Measurements from ENCODE around the gene HMGCS2. TPM values are rescaled to one million over a fixed set of nuclear protein-coding genes. Genes with fewer than 3 reads are reported as not detected.

Gene HMGCS2
- total RNA-seq, result not detected

DNA sequence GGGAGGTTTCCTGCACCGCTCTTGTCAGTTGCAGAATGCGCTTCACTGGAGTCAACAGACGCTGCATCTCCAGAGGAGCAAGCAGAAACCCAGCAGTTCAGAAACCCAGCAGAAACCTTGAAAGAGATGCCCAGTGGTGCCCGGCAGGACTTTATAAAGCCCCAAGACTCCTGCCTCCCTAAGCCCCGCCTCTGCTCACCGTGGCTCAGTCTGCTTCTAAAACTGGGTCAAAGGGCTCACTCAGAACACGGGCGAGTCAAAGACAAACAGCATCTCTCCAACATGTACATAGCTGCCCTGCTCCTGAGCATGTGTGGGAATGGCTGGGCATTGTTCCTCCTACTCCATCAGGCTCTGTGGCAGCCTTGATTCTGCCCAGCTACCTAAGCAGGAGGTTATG, at the start of gene HMGCS2:
Gene HMGCS2, minus strand, starts transcription at position 128 of the 400 bp plus-strand sequence. Its CDS starts 61 bp downstream, at position 67.
- H3K4me3 Mint-ChIP-seq, result no peak within 1 kb of the TSS
- H3K27me3 Mint-ChIP-seq (ENCODE audit: low read depth), result peaks cover 18% of the 10 kb centered on the region
- no peaks in the 10 kb centered on the region for H3K9me3 Mint-ChIP-seq
- H3K4me1 Mint-ChIP-seq (ENCODE audit: low read depth), result no peaks in the 10 kb centered on the region
- no peak within 1 kb of the TSS for H3K27ac Mint-ChIP-seq
- ATAC-seq (replicated peaks in 1 of 2), result no peak
- no peaks in the 10 kb centered on the region for H3K36me3 Mint-ChIP-seq (ENCODE audit: insufficient read depth in 2 of 2)
- DNase-seq, result no peak

DNA sequence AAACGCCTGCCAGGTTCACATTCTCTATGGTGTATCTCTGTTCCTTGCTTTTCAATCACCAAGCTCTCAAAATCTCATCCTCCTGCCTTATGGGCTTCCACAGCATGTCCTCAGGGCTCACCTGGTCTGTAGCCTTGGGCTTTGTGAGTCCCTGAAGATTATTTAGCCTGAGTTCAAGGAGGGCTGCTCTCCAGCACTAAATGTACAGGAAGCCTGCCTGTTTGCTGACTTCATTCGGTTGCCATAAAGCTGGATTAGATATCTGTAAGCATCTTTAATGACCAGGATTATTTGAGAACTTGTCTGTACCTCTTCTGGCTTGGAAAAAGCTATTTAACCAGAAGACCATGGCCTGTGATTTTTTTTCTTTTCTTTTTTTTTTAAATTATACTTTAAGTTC, 49.5 kb upstream of the HMGCS2 start:
- H3K27ac Mint-ChIP-seq, result no peak overlapping the region
- no peak for DNase-seq
- no peaks in the 10 kb centered on the region for H3K4me1 Mint-ChIP-seq (ENCODE audit: low read depth)
- no peak overlapping the region for H3K4me3 Mint-ChIP-seq
- H3K27me3 Mint-ChIP-seq (ENCODE audit: low read depth), result peaks cover 12% of the 10 kb centered on the region
- ATAC-seq (replicated peaks in 1 of 2), result no peak
- H3K9me3 Mint-ChIP-seq, result no peaks in the 10 kb centered on the region
- H3K36me3 Mint-ChIP-seq (ENCODE audit: insufficient read depth in 2 of 2), result no peaks in the 10 kb centered on the region

DNA sequence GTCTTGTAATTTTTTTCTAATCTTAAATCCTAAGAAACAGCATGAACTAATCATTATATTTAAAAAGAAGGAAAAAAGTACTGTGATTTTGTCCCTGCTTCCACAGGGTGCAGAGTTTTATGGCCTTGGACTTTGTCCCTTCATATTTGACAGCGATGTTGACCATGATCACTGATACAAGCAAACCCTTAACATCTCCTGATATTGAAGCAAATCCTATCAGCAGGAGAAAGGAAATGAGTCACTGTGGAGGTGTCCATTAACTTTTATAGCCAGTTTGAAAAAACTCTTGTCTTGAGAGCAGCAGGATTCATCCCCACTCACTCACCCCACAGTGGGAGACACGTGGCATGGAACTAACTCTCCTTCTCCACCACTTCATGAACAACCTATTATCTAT, 47.7 kb upstream of the HMGCS2 start:
- ATAC-seq (replicated peaks in 1 of 2) (no peak), DNase-seq (no peak)
- Mint-ChIP-seq H3K36me3 (ENCODE audit: insufficient read depth in 2 of 2) (no peaks in the 10 kb centered on the region), H3K9me3 (no peaks in the 10 kb centered on the region), H3K4me1 (ENCODE audit: low read depth) (no peaks in the 10 kb centered on the region), H3K4me3 (no peak overlapping the region), H3K27me3 (ENCODE audit: low read depth) (peaks cover 9% of the 10 kb centered on the region), H3K27ac (no peak overlapping the region)

DNA sequence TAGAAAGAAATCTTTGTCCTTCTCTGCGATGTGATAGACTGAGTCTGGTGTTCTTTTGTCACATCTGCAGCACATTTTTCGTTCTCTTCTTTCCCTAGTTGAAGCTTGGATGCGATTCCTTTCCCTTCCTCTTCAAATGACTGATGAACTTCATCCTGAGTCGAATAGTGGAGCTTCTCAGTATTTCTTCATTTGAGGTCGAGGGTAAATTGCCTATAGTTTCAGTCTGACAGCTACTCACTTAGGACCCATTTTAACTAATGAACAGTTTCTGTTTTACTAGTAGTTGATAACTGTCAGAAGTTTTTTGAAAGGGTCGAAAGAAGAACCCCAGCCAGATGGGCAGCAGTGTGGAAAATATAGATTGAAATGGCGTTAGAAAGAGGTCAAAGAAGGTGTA, 47.2 kb upstream of the HMGCS2 start:
- Mint-ChIP-seq H3K4me3 (no peak overlapping the region), H3K4me1 (ENCODE audit: low read depth) (no peaks in the 10 kb centered on the region), H3K27ac (no peak overlapping the region), H3K27me3 (ENCODE audit: low read depth) (peaks cover 14% of the 10 kb centered on the region), H3K9me3 (no peaks in the 10 kb centered on the region), H3K36me3 (ENCODE audit: insufficient read depth in 2 of 2) (no peaks in the 10 kb centered on the region)
- ATAC-seq (replicated peaks in 1 of 2) (no peak), DNase-seq (no peak)

DNA sequence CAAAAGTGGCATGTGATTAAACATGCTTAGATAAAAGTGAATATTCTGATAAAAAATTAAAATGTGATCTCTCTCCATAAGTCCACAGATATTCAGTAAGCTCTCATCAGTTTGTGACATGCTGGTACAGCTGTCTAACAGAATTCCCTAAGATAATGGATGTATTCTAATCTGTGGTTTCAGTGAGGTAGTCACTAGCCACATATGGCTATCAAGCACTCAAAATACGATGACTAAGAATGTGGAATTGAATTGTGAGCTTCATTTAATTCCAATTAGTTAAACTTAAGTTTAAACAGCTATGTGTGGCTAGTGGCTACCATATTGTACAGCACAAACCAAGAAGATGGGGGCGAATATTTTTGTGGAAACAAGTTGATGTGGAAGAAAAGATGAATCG, 46.7 kb upstream of the HMGCS2 start:
- H3K27ac Mint-ChIP-seq, result no peak overlapping the region
- peaks cover 15% of the 10 kb centered on the region for H3K27me3 Mint-ChIP-seq (ENCODE audit: low read depth)
- no peak overlapping the region for H3K4me3 Mint-ChIP-seq
- no peaks in the 10 kb centered on the region for H3K36me3 Mint-ChIP-seq (ENCODE audit: insufficient read depth in 2 of 2)
- no peaks in the 10 kb centered on the region for H3K4me1 Mint-ChIP-seq (ENCODE audit: low read depth)
- no peaks in the 10 kb centered on the region for H3K9me3 Mint-ChIP-seq
- no peak for ATAC-seq (replicated peaks in 1 of 2)
- DNase-seq, result no peak

DNA sequence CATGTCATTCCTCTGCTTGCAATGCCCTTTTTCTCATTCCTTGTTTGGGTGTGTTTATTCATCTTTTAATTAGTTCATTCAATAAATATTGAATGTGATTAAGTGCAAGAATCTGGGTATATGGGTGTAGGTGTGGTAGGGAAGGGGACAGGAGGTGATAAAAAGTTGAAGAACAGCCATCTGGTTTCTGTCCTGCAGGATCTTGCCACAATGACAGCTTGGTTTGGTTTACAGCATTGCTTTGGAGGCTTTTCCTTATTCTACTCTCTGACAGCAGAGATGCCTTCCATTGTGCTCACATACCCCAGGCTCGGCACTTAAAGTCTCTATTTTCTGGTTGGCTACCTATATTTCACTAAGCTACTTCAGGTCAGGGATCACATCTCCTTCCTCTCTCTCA, 45.6 kb upstream of the HMGCS2 start:
- Mint-ChIP-seq H3K4me3 (no peak overlapping the region), H3K36me3 (ENCODE audit: insufficient read depth in 2 of 2) (no peaks in the 10 kb centered on the region), H3K27ac (no peak overlapping the region), H3K9me3 (no peaks in the 10 kb centered on the region), H3K27me3 (ENCODE audit: low read depth) (peaks cover 15% of the 10 kb centered on the region), H3K4me1 (ENCODE audit: low read depth) (peaks cover 2% of the 10 kb centered on the region)
- DNase-seq (no peak), ATAC-seq (replicated peaks in 1 of 2) (no peak)

DNA sequence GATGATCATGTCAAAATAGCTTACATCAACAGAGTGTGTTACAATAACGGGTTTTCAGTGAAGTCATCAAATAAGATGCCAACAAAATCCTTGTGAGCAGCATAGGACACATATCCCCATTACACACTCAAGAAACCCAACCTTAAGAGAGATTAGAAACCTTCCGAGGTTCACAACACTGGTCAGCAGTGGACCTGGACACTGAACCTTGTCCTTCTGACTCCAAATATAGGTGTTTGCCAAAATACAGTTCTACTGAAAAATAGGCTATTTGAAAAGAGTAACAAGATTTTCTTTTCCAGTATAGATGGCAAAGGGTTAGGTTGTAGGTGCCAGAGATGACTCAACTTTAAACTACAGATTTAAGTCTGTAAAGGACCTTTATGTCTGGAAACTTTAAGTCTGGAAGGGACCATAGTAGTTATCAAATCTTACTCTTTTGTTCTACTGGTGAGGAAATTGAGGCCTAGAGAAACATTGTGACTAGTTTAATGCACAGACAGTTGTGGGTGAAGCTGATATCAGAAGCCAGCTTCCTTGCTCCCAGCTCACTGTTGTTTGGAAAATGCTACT, 43.4 kb upstream of the HMGCS2 start:
- Mint-ChIP-seq H3K27ac (no peak overlapping the region), H3K4me1 (ENCODE audit: low read depth) (peaks cover 11% of the 10 kb centered on the region), H3K27me3 (ENCODE audit: low read depth) (peaks cover 32% of the 10 kb centered on the region), H3K9me3 (no peaks in the 10 kb centered on the region), H3K4me3 (no peak overlapping the region), H3K36me3 (ENCODE audit: insufficient read depth in 2 of 2) (no peaks in the 10 kb centered on the region)
- ATAC-seq (replicated peaks in 1 of 2) (peak in 1 of 2 donors; percentile 38), DNase-seq (no peak)

DNA sequence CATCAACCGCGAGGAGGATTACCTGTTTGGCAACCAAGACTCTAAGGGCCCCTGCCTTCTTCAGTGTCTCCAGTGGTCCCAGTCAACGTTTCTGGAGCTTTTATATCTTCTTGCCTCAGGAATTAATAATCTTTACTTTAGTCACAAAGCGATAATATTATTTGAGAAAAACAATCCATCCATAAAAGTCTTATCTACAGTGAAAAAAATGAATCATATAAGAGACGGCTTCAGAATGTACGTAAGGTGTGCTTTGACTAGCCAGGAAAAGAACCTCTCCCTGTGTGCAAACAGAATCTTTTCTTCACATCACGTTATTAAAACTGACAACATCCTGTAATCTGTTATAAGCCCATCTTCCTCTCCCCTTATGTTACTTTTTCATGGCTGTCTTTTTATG, 42.7 kb upstream of the HMGCS2 start, which contains the start of gene REG4:
Gene REG4, minus strand, starts transcription at position 74 of the 400 bp plus-strand sequence. CDS start 2,691 bp downstream, outside the sequence.
- Mint-ChIP-seq H3K4me1 (ENCODE audit: low read depth) (peaks cover 11% of the 10 kb centered on the region), H3K27ac (no peak within 1 kb of the TSS), H3K27me3 (ENCODE audit: low read depth) (peaks cover 38% of the 10 kb centered on the region), H3K9me3 (no peaks in the 10 kb centered on the region), H3K4me3 (no peak within 1 kb of the TSS), H3K36me3 (ENCODE audit: insufficient read depth in 2 of 2) (no peaks in the 10 kb centered on the region)
- DNase-seq, result no peak
- ATAC-seq (replicated peaks in 1 of 2), result no peak

DNA sequence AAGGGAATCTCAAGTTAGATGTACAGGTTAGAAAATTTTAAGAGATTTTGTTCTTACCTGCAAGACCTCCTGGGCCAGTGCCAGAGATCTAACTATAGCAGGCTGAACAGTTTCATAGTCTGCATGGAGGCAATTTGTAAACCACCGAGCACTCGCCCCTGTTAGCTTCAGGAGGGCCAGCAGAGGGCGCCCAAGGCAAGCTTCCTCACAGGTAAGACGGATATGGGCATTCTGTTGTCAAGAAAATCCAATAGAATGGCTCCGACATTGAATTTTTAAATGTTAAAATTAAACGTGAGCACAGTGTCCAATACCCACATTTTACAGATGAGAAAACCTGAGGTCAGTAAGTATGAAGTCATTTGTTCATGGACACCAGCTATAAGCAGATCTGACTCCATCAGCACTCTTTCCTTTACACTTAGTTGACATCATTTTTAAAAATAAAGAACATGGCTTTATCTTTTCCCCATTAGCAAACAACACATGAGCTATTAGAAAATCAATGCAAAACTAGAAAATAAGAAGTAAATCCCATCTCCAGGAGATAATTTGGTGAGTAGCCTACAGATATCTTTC, 40.4 kb upstream of the HMGCS2 start:
- Mint-ChIP-seq H3K4me1 (ENCODE audit: low read depth) (peaks cover 11% of the 10 kb centered on the region), H3K36me3 (ENCODE audit: insufficient read depth in 2 of 2) (no peaks in the 10 kb centered on the region), H3K27ac (no peak overlapping the region), H3K27me3 (ENCODE audit: low read depth) (peaks cover 43% of the 10 kb centered on the region), H3K4me3 (peak overlapping the region in 1 of 2 donors; percentile 42), H3K9me3 (no peaks in the 10 kb centered on the region)
- ATAC-seq (replicated peaks in 1 of 2) (peak; percentile 72 to 78), DNase-seq (peak; percentile 69 to 72)

DNA sequence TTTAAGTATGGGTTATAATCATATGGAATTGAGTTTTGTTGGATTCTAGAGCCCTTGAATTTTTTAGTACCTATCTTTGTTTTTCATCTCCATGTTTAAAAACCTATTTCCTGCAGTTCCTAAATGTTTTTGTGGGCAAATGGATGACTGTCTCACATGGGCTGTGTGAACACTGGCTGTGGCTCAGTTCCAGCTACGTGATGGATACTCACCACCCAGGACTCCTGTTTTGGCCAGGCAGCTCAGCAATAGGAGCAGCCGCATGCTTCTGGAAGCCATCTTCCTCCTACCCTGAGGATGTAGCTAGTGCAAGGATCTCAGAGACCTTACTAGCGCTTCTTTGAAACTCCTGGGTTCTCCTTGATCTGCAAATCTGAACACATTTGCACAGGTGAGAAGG, 39.8 kb upstream of the HMGCS2 start:
- no peak overlapping the region for H3K27ac Mint-ChIP-seq
- no peak for ATAC-seq (replicated peaks in 1 of 2)
- H3K36me3 Mint-ChIP-seq (ENCODE audit: insufficient read depth in 2 of 2), result no peaks in the 10 kb centered on the region
- DNase-seq, result no peak
- no peaks in the 10 kb centered on the region for H3K9me3 Mint-ChIP-seq
- H3K4me3 Mint-ChIP-seq, result no peak overlapping the region
- H3K4me1 Mint-ChIP-seq (ENCODE audit: low read depth), result peaks cover 11% of the 10 kb centered on the region
- H3K27me3 Mint-ChIP-seq (ENCODE audit: low read depth), result peaks cover 43% of the 10 kb centered on the region

DNA sequence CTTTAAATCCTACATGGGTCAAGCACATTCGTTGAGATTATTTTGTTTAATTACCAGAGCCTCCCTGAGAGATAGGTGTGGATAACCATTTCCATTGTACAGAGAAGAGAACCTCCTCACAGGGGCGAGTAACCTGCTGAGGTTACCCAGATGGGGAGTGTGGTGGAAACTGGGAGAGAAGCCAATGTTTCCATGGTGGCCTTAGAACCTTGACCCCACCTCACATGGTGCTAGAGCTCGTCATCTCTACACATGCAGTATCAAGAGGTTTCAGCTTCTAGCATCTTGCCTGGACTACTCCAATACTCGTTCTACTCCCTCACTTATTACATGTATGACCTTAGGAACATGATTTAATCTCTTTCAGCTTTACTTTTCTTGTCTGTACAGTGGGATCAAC, 37.8 kb upstream of the HMGCS2 start:
- H3K4me1 Mint-ChIP-seq (ENCODE audit: low read depth), result peaks cover 11% of the 10 kb centered on the region
- peaks cover 40% of the 10 kb centered on the region for H3K27me3 Mint-ChIP-seq (ENCODE audit: low read depth)
- ATAC-seq (replicated peaks in 1 of 2) (no peak), DNase-seq (no peak)
- H3K36me3 Mint-ChIP-seq (ENCODE audit: insufficient read depth in 2 of 2), result no peaks in the 10 kb centered on the region
- H3K4me3 Mint-ChIP-seq, result no peak overlapping the region
- H3K9me3 Mint-ChIP-seq, result no peaks in the 10 kb centered on the region
- no peak overlapping the region for H3K27ac Mint-ChIP-seq

DNA sequence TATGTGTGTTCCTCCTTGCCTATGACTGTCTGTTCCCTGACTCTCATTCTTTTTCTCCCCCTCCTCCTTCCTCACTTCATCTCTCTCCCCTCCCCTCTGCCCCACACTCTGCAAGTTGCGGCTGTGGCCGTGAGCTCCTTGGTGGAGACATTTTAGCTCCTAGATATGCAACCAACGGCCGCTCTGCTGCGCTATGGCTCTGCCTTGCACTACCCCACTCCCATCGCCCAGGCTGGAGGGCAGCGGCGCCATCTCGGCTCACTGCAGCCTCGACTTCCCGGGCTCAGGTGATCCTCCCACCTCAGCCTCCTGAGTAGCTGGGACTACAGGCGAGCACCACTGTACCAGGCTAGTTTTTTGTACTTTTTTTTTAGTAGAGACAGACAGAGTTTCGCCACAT, 37.0 kb upstream of the HMGCS2 start:
- Mint-ChIP-seq H3K9me3 (no peaks in the 10 kb centered on the region), H3K4me3 (no peak overlapping the region), H3K36me3 (ENCODE audit: insufficient read depth in 2 of 2) (no peaks in the 10 kb centered on the region), H3K27me3 (ENCODE audit: low read depth) (peaks cover 33% of the 10 kb centered on the region), H3K27ac (no peak overlapping the region), H3K4me1 (ENCODE audit: low read depth) (peaks cover 11% of the 10 kb centered on the region)
- no peak for DNase-seq
- ATAC-seq (replicated peaks in 1 of 2), result no peak

DNA sequence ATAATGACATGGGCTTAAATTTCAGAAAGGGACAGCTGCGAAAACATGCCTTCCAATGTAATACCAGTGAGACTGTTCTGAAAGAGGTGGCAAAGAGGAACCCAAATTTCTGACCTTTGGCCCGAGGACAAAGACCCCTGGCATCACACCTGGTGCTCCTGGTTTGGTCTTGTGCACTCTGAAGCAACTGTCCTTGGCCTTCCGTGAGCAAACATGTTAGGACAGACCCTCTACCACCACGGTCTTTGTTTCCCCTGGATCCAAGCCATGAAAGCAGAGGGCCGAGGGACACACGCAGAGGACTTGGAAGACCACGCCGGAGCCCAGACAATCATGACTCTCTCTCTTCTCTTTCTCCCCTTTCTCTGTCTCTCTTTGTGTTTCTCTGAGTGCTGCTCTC, 36.5 kb upstream of the HMGCS2 start:
- no peak overlapping the region for H3K27ac Mint-ChIP-seq
- peaks cover 33% of the 10 kb centered on the region for H3K27me3 Mint-ChIP-seq (ENCODE audit: low read depth)
- H3K4me1 Mint-ChIP-seq (ENCODE audit: low read depth), result peaks cover 11% of the 10 kb centered on the region
- no peak for ATAC-seq (replicated peaks in 1 of 2)
- DNase-seq, result no peak
- H3K9me3 Mint-ChIP-seq, result no peaks in the 10 kb centered on the region
- H3K4me3 Mint-ChIP-seq, result no peak overlapping the region
- no peaks in the 10 kb centered on the region for H3K36me3 Mint-ChIP-seq (ENCODE audit: insufficient read depth in 2 of 2)

DNA sequence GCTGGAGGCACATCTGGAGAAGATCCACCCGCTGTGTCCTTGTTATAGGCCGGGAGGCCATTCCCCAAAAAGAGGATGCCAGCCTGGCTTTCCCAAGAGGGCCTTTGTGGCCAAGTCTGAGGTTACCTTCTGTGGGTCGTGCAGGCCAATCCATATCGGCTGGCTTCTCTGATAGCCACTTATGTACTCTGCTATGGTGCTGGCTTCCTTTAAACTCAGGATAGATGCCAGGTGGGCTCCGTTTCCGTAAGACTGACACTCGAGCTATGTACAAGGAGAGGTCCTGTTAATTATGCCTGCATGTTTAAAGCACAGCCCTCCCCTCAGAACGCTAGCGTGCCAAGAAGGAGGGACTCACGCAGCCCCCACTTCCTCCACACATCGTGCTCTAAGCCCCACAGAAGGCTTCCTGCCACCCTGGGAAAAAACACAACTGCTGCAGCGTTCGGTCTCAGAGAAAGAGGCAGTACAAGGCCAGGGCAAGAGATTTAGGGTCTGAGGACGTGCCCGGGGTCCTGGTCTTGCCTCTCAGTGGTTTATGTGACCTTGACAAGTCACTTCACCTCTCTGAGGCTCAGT, 31.0 kb upstream of the HMGCS2 start:
- Mint-ChIP-seq H3K27ac (peak overlapping the region; percentile 17), H3K4me1 (ENCODE audit: low read depth) (peaks cover 14% of the 10 kb centered on the region), H3K27me3 (ENCODE audit: low read depth) (no peaks in the 10 kb centered on the region), H3K9me3 (no peaks in the 10 kb centered on the region), H3K36me3 (ENCODE audit: insufficient read depth in 2 of 2) (no peaks in the 10 kb centered on the region), H3K4me3 (peak overlapping the region; percentile 58 to 69)
- ATAC-seq (replicated peaks in 1 of 2), result peak; percentile 64 to 76
- peak; percentile 22 to 23 for DNase-seq
